LHCN-M2 (cell line): Measurements from ENCODE around the gene CHD9. TPM values are rescaled to one million over a fixed set of nuclear protein-coding genes. Genes with fewer than 3 reads are reported as not detected.
"Not testable (repeated sequence)": the region's sequence is repeated elsewhere in the genome, so short reads cannot be mapped to it uniquely, and the experiment has no call there.

Experiments used
- DNase-seq: peaks from one replicate; pipeline ENCODE4 v3.0.0-alpha.2; 2012; ENCODE audit warnings: low read depth
- total RNA-seq: library from RNA; depleted of rRNA; stranded (reverse); fragments of >200 nt; gene quantifications from 2 replicates; pipeline ENCODE4 v1.2.3, GENCODE V29; 2014

The CHD9 gene
- total RNA-seq, 1 experiment from 2014 or later, result 41.4 TPM

DNA sequence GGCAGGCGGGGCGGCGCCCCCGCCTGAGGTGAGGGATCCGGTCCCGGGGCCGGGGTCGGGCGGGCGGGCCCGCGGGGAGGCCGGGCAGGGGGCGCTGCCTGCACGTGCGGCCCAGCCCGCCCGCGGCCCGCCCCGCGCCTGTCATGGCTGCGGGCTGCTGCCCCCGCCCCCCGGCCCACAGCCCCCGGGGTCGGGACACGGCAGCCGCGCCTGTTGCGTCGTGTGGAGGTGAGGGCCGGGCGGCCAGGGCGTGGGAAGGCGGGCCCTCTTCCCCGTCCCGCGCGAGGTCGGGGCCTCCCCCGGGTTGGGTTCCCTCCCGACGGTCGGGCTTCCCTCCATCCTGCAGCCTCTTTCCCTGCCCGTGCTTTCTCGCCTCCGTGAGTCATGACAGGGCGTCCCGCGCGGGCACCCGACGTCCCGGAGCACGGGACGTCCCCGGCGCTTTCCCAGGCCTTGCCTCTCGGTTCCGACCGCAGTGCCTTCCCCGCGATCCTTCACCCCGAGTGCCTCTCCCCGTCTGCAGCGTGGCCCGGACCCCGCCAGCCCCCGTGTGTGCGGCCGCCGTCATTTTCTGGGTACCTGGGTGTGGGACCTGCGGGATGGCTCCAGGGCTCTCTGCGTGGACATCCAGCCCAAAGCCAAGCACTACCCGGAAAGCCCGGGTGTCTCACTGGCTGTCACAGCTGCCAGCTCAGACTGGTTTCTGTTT lies 76.7 kb downstream of the CHD9 start:
- DNase-seq, result peak; percentile 63

DNA sequence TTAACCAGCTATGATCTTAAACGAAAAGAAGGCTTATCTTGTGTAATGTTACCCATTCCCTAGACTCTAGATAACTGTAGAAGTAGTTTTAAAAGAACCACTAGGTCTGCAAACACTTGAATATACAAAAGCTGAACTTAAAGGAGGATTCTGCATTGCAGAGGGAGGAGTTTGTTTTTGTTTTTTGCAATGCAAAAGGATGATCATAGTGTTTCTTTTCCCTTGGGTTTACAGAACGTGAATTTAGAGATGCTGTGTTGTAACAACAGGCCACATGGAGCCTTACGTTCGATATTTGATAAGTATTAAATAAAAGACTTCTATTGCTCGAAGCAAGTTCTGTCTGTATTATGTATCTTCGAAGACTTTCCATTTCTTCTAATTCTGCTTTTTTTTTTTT lies 77.6 kb downstream of the CHD9 start:
- DNase-seq, result peak; percentile 12

DNA sequence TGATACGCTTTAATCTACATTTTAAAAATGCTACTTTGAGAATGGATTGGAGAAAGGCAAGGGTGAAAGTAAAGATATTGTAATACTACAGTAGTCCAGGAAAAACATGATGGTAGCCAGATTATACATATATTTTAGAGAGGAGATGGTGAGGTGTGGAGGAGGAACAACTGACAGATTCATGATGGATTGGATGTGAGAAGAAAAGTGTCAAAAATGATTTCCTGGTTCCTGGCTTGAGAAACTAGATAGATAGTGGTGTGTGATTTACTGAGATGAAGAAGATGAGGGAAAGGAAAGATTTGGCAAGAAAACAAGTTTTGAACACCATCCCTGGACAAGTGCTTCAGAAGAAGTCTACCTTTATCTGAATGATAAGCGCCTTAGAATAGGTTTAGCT lies 80.5 kb downstream of the CHD9 start:
- DNase-seq, result no peak

DNA sequence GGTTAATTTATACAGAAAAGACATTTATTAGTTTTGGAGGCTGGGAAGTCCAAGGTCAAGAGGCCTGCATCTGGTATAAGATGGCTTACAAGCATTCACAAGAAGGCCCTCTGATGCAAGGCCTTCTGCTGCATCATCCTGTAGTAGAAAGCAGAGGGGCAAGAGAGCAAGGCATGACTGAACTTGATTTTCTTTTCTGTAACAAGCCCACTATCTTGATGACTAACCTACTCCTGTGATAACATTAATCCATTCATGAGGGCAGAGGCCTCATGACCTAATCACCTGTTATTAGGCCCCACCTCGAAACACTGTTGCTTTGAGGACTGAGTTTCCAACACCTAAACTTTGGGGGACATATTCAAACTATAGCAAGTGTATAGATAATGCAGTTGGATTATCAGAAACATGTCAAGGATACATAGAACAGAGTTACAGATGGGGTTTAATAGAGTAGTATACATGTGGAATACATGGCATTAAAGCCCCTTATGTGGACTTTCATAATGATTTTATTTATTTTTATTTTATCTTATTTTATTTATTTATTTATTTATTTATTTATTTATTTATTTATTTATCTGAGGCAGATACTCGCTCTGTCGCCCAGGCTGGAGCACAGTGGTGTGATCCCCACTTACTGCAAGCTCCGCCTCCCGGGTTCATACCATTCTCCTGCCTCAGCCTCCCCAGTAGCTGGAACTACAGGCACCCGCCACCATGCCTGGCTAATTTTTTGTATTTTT lies 88.2 kb downstream of the CHD9 start:
- no peak for DNase-seq

DNA sequence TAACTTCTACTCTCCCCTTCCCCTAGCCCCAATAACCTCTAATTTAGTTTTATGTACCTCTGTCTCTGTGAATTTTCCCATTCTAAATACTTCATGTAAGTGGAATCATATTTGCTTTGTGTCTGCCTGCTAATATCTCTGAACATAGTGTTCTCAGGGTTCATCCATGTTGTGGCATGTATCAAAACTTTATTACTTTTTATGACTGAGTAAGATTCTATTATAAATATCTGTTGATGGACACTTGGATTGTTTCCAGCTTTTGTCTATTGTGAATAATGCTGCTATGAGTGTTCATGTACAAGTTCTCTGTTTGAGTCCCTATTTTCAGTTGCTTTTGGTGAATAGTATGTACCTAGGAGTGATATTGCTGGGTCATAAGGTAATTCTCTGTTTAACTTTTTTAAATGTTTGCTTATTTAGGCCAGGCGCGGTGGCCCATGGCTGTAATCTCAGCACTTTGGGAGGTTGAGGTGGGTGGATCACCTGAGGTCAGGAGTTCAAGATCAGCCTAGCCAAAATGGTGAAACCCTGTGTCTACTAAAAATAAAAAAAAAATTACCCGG lies 92.8 kb downstream of the CHD9 start:
- DNase-seq, result no peak

DNA sequence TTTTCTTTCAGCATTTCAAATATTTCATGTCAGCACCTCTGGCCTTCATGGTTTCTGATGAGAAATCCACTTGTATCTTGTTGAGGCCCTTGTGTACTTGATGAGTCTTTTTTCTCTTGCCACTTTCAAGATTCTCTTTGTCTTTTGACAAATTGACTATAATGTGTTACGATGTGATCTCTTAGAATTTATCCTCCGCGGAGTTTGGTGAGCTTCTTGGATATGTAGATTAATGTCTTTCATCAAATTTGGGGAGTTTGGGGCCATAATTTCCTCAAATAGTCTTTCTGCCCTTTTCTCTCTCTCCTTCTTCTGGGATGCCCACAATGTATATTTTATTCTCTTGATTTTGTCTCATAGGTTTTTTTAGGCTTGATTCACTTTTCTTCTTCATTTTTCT lies 96.0 kb downstream of the CHD9 start:
- no peak for DNase-seq

DNA sequence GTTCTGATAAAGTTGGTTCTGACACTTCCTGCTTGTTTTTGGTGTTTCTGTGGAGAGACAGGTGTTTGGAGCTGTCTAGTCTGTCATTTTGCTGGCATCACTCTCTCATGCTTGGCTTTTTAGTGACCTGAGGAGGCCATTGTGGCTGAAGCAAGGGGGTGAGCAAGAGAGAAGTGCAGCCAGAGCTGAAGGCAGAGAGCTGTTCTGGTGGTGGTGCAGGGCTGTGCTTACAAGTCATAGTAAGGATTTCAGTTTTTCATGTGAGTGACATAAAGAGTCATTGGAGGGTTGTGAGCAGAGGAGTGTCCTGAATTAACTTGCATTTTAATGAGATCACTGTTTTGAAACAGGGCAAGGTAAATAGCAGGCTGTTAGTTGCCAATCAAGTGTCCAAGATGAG lies 97.5 kb downstream of the CHD9 start:
- DNase-seq, result peak; percentile 44

DNA sequence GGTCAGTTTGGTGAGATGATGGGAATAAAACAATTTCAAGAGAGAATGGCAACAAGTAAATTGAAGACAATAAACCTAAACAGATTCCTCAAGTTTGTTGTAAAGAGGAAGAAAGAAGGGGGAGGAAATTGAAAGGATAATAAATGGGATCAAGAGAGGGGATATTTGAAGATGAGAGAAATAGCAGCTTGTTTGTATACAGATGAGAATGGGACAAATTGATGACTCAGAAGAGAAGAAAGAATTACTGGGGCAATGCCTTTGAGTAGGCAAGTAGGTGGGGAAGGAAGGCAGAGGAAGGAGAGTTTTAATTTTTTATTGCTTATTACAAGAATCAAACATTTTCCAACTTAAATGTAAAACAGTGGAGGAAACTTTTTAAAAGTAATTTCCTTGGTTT lies 98.3 kb downstream of the CHD9 start:
- DNase-seq, result no peak

DNA sequence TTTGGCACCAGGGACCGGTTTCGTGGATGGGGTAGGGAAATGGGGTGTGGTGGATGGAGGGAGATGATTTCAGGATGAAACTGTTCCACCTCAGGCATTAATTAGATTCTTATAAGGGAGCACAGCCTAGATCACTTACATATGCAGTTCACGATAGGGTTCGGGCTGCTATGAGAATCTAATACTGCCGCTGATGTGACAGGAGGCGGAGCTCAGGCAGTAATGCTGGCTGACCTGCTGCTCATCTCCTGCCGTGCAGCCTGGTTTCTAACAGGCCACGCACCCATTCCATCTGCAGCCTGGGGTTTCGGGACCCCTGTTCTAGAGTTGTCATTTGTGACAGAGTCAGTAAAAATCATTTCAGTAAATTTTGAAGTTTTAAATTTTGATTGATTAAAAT lies 99.7 kb downstream of the CHD9 start:
- no peak for DNase-seq

DNA sequence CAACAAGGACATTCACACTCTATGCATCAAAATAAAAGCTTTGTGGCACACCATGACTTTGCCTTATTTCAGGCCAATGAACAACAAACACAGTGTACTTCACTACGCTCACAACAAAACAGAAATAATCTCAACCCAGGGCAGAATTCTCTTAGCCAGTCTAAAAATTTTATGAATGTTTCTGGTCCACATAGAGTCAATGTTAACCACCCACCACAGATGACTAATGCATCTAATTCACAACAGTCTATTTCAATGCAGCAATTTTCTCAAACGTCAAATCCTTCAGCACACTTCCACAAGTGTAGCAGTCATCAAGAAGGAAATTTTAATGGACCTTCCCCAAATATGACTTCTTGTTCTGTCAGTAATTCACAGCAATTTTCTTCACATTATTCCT lies 101.7 kb downstream of the CHD9 start:
- DNase-seq, result peak; percentile 45

DNA sequence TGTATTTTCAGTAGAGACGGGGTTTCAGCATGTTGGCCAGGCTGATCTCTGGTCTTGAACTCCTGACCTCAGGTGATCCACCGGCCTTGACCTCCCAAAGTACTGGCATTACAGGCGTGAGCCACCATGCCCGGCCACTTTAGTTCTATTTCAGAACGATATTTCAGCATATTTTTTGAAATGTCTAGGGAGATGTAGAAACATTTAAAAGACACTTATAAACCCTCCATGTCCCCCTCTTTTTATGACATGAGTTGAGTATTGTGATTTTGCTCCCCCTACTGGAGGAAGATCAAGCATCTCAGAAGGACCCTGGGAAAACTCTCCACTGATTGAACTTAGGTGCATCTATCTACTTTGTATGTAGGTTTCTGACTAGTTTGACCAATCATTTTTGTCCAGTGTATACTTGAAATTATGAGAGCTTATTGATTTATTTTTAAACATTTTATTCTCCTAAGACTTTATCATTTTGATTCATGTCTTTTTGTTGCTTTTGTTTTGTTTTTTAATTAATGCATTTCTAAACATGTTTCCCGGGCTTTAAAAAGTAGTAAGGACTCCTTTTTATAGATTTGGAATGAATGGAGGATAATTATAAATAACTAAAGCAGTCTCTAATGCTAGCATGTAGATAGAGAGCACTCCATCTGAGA lies 105.1 kb downstream of the CHD9 start:
- DNase-seq, result peak; percentile 56

DNA sequence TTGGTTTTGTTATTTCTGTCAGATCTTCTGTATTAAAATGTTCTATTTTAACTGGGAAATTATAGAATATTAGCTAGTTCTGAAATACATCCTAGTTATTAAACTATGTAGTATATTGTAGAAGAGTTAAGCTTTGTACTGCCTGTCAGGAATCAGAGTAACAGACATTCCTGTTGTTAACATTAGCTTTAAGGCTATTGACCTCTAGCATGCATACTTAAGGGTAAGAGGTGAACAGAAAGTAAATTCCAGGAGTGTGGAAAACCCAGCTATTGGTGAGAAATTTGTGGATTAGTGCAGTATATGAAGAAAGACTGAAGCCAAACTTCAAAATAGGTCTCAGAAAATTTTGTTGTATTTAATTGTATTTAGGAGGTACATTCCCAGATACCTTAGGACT lies 111.3 kb downstream of the CHD9 start:
- no peak for DNase-seq

DNA sequence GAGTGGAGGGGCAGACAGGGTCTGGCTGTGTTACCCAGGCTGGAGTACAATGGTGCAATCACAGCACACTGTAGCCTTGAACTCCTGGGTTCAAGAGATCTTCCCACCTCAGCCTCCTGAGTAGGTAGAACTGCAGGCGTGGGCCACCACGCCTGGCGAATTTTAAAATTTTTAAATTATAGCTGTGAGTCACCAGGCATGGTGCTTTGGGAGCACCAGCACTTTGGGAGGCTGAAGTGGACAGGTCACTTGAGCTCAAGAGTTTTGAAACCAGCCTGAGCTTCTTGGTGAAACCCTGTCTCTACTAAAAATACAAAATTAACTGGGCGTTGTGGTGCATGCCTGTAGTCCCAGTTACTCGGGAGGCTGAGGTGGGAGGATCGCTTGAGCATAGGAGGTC lies 114.0 kb downstream of the CHD9 start:
- no peak for DNase-seq

DNA sequence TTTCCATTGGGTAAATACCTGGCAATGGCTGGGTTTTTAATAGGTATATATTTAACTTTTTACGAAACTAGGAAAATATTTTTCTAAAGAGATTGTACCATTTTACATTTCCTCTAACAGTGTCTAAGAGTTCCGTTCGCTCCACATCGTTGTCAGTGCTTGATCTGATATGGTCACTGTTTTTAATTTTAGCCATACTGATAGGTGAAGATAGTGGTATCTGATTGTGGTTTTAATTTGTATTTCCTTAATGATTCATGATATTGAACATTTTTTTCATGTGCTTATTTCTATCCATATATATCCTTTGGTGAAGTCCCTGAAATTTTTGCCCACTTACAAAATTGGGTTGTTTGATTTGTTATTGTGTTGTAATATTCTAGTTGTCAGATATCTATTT lies 117.7 kb downstream of the CHD9 start:
- no peak for DNase-seq

DNA sequence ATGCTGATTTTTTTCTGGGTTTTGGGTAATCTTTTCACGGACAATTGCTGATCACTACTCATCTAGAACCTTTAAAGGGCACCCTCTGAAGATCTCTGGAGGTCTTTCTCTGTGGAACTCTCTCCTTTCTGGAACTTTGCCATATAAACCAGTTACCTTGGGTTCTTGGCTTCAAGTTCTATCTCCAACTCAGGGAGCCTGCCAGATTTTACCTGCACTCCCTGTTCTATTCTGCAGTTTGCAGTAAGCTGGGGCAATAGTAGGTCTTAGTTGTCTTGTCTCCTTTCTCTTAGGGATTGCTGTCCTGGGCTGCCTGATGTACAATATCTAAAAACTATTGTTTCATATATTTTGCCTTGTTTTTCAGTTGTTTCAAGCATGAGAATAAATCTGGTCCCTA lies 120.3 kb downstream of the CHD9 start:
- DNase-seq, result no peak

DNA sequence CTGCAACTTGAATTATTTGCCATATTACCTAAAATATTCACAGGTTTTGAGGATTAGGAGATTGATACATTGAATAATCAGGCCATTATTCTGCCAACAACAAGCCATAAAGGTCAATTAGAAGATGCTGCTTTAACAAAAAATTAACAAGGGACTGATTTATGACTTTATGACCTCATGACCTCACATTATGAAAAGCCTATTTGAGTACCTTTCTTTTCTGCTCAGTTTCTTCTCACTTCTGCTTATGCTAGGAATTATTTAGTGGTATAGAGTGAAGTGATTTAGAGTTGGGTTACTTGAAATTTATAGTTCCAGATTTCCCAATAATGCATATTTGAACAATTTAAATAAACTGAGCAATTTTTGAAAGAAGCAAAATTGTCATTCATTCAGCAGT lies 121.6 kb downstream of the CHD9 start:
- DNase-seq, result no peak

DNA sequence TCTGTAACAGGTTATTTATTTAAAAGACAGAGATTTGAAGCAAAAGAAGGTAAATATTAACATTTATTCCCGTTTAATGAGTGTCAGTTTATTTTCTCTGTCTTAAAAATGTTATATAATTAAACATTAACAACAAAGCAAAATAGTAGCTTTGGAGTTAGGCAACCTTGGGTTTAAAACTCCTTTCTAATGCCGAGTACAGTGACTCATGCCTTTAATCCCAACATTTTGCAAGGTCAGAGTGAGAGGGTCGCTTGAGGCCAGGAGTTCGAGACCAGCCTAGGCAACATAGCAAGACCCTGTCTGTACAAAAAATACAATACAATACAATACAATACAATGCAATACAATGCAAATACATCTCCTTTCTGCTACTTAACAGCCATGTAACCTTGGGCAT lies 128.7 kb downstream of the CHD9 start:
- no peak for DNase-seq

DNA sequence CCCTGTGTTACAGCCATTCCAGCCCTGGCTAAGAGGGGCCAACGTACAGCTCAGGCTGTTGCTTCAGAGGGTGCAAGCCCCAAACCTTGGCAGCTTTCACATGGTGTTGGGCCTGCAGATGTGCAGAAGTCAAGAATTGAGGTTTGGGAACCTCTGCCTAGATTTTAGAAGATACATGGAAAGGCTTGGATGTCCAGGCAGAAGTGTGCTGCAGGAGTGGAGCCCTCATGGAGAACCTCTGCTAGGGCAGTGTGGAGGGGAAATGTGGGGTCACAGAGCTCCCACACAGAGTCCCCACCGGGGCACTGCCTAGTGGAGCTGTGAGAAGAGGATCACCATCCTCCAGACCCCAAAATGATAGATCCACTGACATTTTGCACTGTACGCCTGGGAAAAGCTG lies 130.9 kb downstream of the CHD9 start:
- DNase-seq, result not testable (repeated sequence)

DNA sequence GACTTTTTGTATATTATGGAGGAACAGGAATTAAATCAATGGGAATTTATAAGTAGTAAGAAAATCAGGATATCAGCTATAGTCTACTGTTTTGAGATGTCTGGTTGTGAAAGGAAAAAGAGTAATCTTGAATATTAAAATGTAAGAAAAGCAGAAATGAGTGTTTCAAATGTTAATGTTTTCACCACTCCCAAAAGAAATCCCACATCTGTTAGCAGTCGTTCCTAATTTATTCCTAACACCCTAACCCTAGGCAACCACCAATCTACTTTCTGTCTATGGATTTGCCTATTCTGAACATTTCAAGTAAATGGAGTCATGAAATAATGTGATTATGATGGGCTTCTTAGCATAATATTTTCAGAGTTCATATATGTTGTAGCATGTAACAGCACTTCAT lies 133.0 kb downstream of the CHD9 start:
- DNase-seq, result no peak

DNA sequence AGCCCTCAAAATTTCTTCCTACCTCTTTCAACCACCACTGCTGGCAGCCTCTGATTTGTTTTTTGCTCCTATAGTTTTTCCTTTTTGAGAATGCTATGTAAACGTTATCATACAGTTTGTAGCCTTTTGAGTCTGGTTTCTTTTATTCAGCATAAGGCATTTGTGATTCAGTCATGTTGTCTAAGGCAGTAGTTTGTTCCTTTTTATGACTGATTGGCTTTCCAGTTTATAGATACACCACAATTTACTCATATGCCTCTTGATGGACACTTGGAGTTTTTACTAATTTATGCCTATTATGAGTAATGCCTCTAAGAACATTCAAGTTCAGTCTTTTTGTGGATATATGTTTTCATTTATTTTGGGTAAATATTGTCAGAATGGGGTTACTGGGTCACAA lies 136.6 kb downstream of the CHD9 start:
- no peak for DNase-seq

DNA sequence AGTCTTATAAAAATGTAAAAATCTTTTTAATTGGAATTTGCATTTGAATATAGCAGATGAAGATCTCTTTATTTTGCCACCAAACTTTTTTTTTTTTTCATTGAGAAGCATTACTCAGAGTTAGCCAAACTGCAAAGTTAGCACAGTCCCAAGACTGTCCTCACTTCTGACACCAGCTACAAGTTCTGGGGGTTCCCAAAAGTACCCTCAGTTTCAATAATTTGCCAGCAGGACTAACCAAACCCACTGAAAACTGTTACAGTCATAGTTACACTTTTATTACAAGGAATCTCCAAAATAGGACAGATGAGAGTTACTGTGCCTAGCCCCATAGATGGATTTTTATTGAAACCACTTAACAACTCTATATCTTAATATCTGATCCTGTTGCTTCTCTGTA lies 144.1 kb downstream of the CHD9 start:
- no peak for DNase-seq

DNA sequence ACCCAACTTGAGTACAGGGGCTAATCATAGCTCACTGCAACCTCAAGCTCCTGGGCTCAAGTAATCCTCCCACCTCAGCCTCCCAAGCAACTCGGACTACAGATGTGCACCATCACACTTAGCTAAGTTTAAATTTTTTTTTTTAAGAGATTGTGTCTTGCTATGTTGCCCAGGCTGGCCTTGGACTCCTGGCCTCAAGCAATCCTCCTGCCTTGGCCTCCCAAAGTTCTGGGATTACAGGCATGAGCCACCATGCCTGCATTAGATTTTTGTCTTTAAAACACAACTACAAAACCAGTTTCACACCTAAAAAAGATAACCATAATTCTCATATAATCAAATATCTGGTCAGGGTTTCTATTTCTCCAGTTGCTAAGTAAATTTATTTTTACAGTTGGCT lies 147.1 kb downstream of the CHD9 start:
- no peak for DNase-seq

DNA sequence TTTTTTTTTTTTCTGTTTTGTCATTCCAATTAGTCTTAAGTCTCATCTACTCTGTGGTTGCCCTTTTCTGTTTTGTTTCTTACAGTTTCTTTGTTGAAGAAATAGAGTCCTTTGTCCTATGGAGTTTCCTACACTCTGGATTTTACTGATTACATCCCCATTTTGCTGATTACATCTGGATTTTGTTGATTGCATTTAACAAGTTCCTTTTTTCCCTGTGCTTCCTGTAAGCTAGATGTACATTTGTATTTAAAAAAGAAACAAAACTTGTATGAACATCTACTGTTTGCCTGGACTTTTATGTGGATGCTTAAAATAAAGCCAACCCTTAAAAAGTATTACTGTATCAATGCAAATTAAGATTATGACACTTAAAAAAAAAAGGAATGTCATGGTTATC lies 147.6 kb downstream of the CHD9 start:
- no peak for DNase-seq
